GM12873 (cell line): Measurements from ENCODE around the gene KIT.

Source experiments
- CTCF ChIP-seq: IDR thresholded peaks from 2 replicates; pipeline ENCODE4 v1.5.1; 2012; ENCODE audit warnings: low read depth, mild to moderate bottlenecking, moderate library complexity, low read length, control low read depth; ENCODE audit not compliant: insufficient read depth; ENCODE audit errors: missing control alignments

The KIT gene

GRCh38 chr4:54661686-54662085 is 3.9 kb downstream of the KIT start:
- TF ChIP-seq CTCF, result no peak

- TF ChIP-seq CTCF, result no peak
Observed at GRCh38 chr4:54662123-54662522, 4.4 kb downstream of the KIT start.

GRCh38 chr4:54662901-54663585 is 5.3 kb downstream of the KIT start:
- TF ChIP-seq CTCF, result no peak

- no peak for TF ChIP-seq CTCF
Observed at GRCh38 chr4:54664400-54664799, 6.6 kb downstream of the KIT start.

- TF ChIP-seq CTCF, result no peak
Observed at GRCh38 chr4:54668014-54668611, 10.4 kb downstream of the KIT start.

- TF ChIP-seq CTCF, result no peak
Observed at GRCh38 chr4:54669831-54670230, 12.1 kb downstream of the KIT start.

- TF ChIP-seq CTCF, result no peak
Observed at GRCh38 chr4:54675721-54676461, 18.1 kb downstream of the KIT start.
